Lower lobe of right lung (tissue), 2 donors: ENCODE results near the gene CCHCR1. TPM values are rescaled to one million over a fixed set of nuclear protein-coding genes. Genes with fewer than 3 reads are reported as not detected.

Source experiments
- ATAC-seq, 2 donors: fragments of 200-7000 bp; cut with Tn5 transposase; one replicate each; pipeline ENCODE4 v1.9.1; 2020 to 2022; ENCODE audit warnings: mild to moderate bottlenecking in 2 of 2, moderate library complexity in 2 of 2
- DNase-seq: peaks from one replicate; pipeline ENCODE4 v3.0.0-alpha.2; 2020
- H3K27ac ChIP-seq: fragments of 200-600 bp; one replicate; pipeline ENCODE4 v1.8.0; 2022
- H3K27me3 ChIP-seq: fragments of 200-600 bp; one replicate; pipeline ENCODE4 v1.8.0; 2022; ENCODE audit warnings: low read depth
- H3K36me3 ChIP-seq: fragments of 200-600 bp; one replicate; pipeline ENCODE4 v1.8.0; 2022; ENCODE audit warnings: mild to moderate bottlenecking
- H3K4me1 ChIP-seq: fragments of 200-600 bp; one replicate; pipeline ENCODE4 v1.8.0; 2022
- H3K4me3 ChIP-seq: fragments of 200-600 bp; one replicate; pipeline ENCODE4 v1.8.0; 2022; ENCODE audit warnings: mild to moderate bottlenecking
- H3K9me3 ChIP-seq: fragments of 200-600 bp; one replicate; pipeline ENCODE4 v1.8.0; 2022
- intact Hi-C: fragments of 100-400 bp; cut with DNase I; formaldehyde crosslinking; loops from one replicate; pipeline ENCODE4 v1.11.0; 2022
- long read RNA-seq: library from polyadenylated mRNA; unstranded; transcript quantifications from one replicate; pipeline ENCODE4 v2.0.0, GENCODE V29; 2021
- total RNA-seq: library from RNA; stranded (reverse); fragmentation: NEBNext Ultra II Directional; extraction: Animal tissue kit (Norgen Biotek cat#: 25700); gene quantifications from one replicate; pipeline ENCODE4 v1.2.1, GENCODE V29; 2021
- TF ChIP-seq, protein P1 (sequence below): fragments of 200-600 bp; IDR thresholded peaks from one replicate; pipeline ENCODE4 v1.8.0; 2022; ENCODE audit warnings: antibody characterized with exemption, mild to moderate bottlenecking
- donor health status: DM: no; HTN: yes; CAD: no; lungs with severe emphysema.

Gene CCHCR1, protein sequence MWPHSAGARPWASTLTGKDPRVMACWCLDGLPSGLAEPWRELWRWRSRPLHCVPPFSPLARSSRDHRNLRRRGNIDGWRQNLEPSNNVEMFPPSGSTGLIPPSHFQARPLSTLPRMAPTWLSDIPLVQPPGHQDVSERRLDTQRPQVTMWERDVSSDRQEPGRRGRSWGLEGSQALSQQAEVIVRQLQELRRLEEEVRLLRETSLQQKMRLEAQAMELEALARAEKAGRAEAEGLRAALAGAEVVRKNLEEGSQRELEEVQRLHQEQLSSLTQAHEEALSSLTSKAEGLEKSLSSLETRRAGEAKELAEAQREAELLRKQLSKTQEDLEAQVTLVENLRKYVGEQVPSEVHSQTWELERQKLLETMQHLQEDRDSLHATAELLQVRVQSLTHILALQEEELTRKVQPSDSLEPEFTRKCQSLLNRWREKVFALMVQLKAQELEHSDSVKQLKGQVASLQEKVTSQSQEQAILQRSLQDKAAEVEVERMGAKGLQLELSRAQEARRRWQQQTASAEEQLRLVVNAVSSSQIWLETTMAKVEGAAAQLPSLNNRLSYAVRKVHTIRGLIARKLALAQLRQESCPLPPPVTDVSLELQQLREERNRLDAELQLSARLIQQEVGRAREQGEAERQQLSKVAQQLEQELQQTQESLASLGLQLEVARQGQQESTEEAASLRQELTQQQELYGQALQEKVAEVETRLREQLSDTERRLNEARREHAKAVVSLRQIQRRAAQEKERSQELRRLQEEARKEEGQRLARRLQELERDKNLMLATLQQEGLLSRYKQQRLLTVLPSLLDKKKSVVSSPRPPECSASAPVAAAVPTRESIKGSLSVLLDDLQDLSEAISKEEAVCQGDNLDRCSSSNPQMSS
- 16.5 TPM for total RNA-seq
- long read RNA-seq, partial matches to known transcripts, result 1 of 17 reads
- long read RNA-seq, other reads (novel, unspliced or antisense), result 12 of 17 reads

GRCh38 chr6:31157513-31158139 is at the start of gene CCHCR1:
CCHCR1 (minus strand) TSS chr6:31157802; CDS start chr6:31157600, 202 bp downstream.
- H3K4me3 ChIP-seq, result peak within 1 kb of the TSS; percentile 80
- H3K27me3 ChIP-seq, result no peaks in the 10 kb centered on the region
- no peak for DNase-seq
- H3K36me3 ChIP-seq, result peaks cover 6% of the 10 kb centered on the region
- peaks cover 17% of the 10 kb centered on the region for H3K4me1 ChIP-seq
- H3K27ac ChIP-seq, result peak within 1 kb of the TSS; percentile 59
- no peaks in the 10 kb centered on the region for H3K9me3 ChIP-seq
- TF ChIP-seq, protein P1, sequence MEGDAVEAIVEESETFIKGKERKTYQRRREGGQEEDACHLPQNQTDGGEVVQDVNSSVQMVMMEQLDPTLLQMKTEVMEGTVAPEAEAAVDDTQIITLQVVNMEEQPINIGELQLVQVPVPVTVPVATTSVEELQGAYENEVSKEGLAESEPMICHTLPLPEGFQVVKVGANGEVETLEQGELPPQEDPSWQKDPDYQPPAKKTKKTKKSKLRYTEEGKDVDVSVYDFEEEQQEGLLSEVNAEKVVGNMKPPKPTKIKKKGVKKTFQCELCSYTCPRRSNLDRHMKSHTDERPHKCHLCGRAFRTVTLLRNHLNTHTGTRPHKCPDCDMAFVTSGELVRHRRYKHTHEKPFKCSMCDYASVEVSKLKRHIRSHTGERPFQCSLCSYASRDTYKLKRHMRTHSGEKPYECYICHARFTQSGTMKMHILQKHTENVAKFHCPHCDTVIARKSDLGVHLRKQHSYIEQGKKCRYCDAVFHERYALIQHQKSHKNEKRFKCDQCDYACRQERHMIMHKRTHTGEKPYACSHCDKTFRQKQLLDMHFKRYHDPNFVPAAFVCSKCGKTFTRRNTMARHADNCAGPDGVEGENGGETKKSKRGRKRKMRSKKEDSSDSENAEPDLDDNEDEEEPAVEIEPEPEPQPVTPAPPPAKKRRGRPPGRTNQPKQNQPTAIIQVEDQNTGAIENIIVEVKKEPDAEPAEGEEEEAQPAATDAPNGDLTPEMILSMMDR, result no peak
- intact Hi-C loops, result no loop called here
- peak; percentile 39 to 44 for ATAC-seq

GRCh38 chr6:31205638-31206037 is 48.0 kb upstream of the CCHCR1 start:
- H3K9me3 ChIP-seq, result no peaks in the 10 kb centered on the region
- peaks cover 28% of the 10 kb centered on the region for H3K4me1 ChIP-seq
- no peak for ATAC-seq
- TF ChIP-seq, protein P1, result no peak
- DNase-seq, result no peak
- H3K27me3 ChIP-seq, result no peaks in the 10 kb centered on the region
- intact Hi-C loops, result no loop called here
- no peaks in the 10 kb centered on the region for H3K36me3 ChIP-seq
- H3K4me3 ChIP-seq, result no peak overlapping the region
- H3K27ac ChIP-seq, result no peak overlapping the region

- intact Hi-C loops, result no loop called here
- ATAC-seq (no peak), DNase-seq (no peak)
- peak overlapping the region; percentile 57 for H3K4me3 ChIP-seq
- peak overlapping the region; percentile 89 for H3K27ac ChIP-seq
- H3K27me3 ChIP-seq, result no peaks in the 10 kb centered on the region
- H3K4me1 ChIP-seq, result peaks cover 33% of the 10 kb centered on the region
- no peaks in the 10 kb centered on the region for H3K9me3 ChIP-seq
- no peaks in the 10 kb centered on the region for H3K36me3 ChIP-seq
- TF ChIP-seq, protein P1, result no peak
Measured at GRCh38 chr6:31204751-31205145, 47.1 kb upstream of the CCHCR1 start.

DNA sequence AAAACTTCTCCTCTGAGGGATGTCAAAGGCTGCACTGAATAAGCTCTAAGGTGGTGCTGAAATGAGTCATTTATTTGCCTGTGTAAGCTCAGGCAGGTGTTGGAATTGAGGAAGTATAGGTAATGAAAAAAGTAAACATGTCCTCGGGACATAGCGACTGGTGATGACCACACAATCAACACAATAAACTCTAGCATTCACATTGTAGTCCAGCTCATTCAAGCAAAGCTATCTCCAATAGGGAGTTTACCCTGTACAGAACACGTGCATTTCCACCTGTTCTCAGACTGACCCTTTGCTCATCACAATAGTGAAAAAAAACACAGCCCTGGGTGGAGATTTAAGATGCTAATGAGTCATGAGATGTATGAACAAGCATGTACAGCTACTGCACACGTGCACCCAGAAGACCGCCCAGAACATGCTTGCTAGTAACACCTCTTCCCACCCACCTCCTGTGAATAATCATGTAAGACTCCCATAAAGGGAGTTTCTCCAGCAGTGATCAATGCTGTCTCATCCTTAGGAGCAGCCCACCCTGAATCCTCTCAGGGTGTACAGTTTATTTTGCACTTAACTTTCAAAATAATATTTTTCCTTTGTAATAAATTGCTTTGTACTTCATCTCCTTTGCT is 45.9 kb upstream of the CCHCR1 start:
- peak; percentile 77 to 85 for ATAC-seq
- Histone ChIP-seq H3K4me3 (peak overlapping the region; percentile 57), H3K36me3 (no peaks in the 10 kb centered on the region), H3K4me1 (peaks cover 43% of the 10 kb centered on the region), H3K27ac (peak overlapping the region; percentile 89), H3K9me3 (no peaks in the 10 kb centered on the region), H3K27me3 (no peaks in the 10 kb centered on the region)
- DNase-seq, result no peak
- intact Hi-C loops, result no loop called here
- TF ChIP-seq, protein P1, result no peak
